CD4-positive, alpha-beta T cell (primary cell): Measurements from ENCODE around the gene DND1. TPM values are rescaled to one million over a fixed set of nuclear protein-coding genes. Genes with fewer than 3 reads are reported as not detected.

Experiments used
- ATAC-seq: fragments of 200-7000 bp; cut with Tn5 transposase; one replicate; pipeline ENCODE4 v1.10.0; 2022; ENCODE audit warnings: mild to moderate bottlenecking; ENCODE audit not compliant: poor library complexity
- CTCF ChIA-PET: fragments of 350-600 bp; sonication (Branson Sonifier 250); formaldehyde crosslinking; loops from one replicate; lab custom pipeline; 2021; ENCODE audit warnings: antibody characterized with exemption, inconsistent platforms; lab: Charles Lee
- POLR2A ChIA-PET: fragments of 350-600 bp; sonication (Branson Sonifier 250); formaldehyde crosslinking; loops from one replicate; lab custom pipeline; 2021; ENCODE audit warnings: antibody characterized with exemption, inconsistent platforms; lab: Charles Lee
- DNase-seq, 14 experiments: peaks; one replicate each; pipeline ENCODE4 v3.0.0-alpha.2; 2013 to 2020; ENCODE audit warnings: mixed read lengths in 2 of 14
- H3K27ac ChIP-seq, 2 donors: one replicate each; pipeline versions ENCODE4 v1.5.1 to v1.7.0; 2013; ENCODE audit warnings: low read length in 2 of 2, low read depth in 1 of 2, mild to moderate bottlenecking in 1 of 2
- H3K27me3 ChIP-seq, 2 experiments: 1 replicate in 1 of 2; 2 replicates in 1 of 2; pipeline versions ENCODE4 v1.6.1 to v1.7.0; 2013; ENCODE audit warnings: low read length in 2 of 2, control low read depth in 1 of 2, mild to moderate bottlenecking in 1 of 2, moderate library complexity in 1 of 2; ENCODE audit not compliant: insufficient read depth in 2 of 2, control insufficient read depth in 1 of 2
- H3K36me3 ChIP-seq: one replicate; pipeline ENCODE4 v1.6.1; 2013; ENCODE audit warnings: low read length, control low read depth; ENCODE audit not compliant: insufficient read depth
- H3K4me1 ChIP-seq: one replicate; pipeline ENCODE4 v1.6.1; 2013; ENCODE audit warnings: low read length, control low read depth; ENCODE audit not compliant: insufficient read depth
- H3K4me3 ChIP-seq: one replicate; pipeline ENCODE4 v1.5.1; 2013; ENCODE audit warnings: mild to moderate bottlenecking, low read length, moderate library complexity
- H3K9me3 ChIP-seq, 2 experiments: 1 replicate in 1 of 2; 2 replicates in 1 of 2; pipeline versions ENCODE4 v1.6.1 to v1.7.0; 2013; ENCODE audit warnings: low read length in 2 of 2, mild to moderate bottlenecking in 2 of 2, control low read depth in 1 of 2, moderate library complexity in 1 of 2; ENCODE audit not compliant: control insufficient read depth in 1 of 2, insufficient read depth in 1 of 2
- H3K27ac Mint-ChIP-seq: one replicate; pipeline ENCODE4 v1.8.0; 2020; ENCODE audit warnings: mixed read lengths
- H3K27me3 Mint-ChIP-seq: one replicate; pipeline ENCODE4 v1.8.0; 2021; ENCODE audit warnings: mixed read lengths
- H3K36me3 Mint-ChIP-seq: one replicate; pipeline ENCODE4 v1.8.0; 2021; ENCODE audit warnings: low read depth, mixed read lengths
- H3K4me1 Mint-ChIP-seq: one replicate; pipeline ENCODE4 v1.8.0; 2021; ENCODE audit warnings: low read depth, mixed read lengths
- H3K4me3 Mint-ChIP-seq: one replicate; pipeline ENCODE4 v1.8.0; 2020; ENCODE audit warnings: mild to moderate bottlenecking, mixed read lengths
- H3K9me3 Mint-ChIP-seq: one replicate; pipeline ENCODE4 v1.8.0; 2020; ENCODE audit warnings: mixed read lengths
- CTCF ChIP-seq: fragments of 200-600 bp; IDR thresholded peaks from one replicate; pipeline ENCODE4 v1.8.0; 2022; ENCODE audit warnings: antibody characterized with exemption, mild to moderate bottlenecking
- intact Hi-C, 2 experiments: fragments of 100-400 bp; cut with DNase I in 1 of 2; cut with micrococcal nuclease in 1 of 2; formaldehyde crosslinking; loops; one replicate each; pipeline versions ENCODE4 v1.15.1 to v1.9.0; 2023 to 2025; cut with DNase I, micrococcal nuclease
- total RNA-seq, 174 experiments: library from RNA in 2 of 174; stranded (reverse) in 2 of 174; gene quantifications; one replicate each; pipeline ENCODE4 v1.2.3 and lab custom pipeline; 2021 to 2026

The DND1 gene
- total RNA-seq, 2 experiments from 2014 or later: 1.9 to 2.1 TPM

- no peak for ATAC-seq
- Mint-ChIP-seq H3K9me3 (no peaks in the 10 kb centered on the region), H3K36me3 (peaks cover 94% of the 10 kb centered on the region), H3K4me3 (no peak overlapping the region), H3K4me1 (peaks cover 13% of the 10 kb centered on the region), H3K27ac (no peak overlapping the region), H3K27me3 (no peaks in the 10 kb centered on the region)
- Histone ChIP-seq H3K36me3 (peaks cover 92% of the 10 kb centered on the region), H3K4me3 (no peak overlapping the region), H3K9me3 (no peaks in the 10 kb centered on the region), H3K27me3 (no peaks in the 10 kb centered on the region), H3K4me1 (peaks cover 4% of the 10 kb centered on the region), H3K27ac (no peak overlapping the region)
- no peak for TF ChIP-seq CTCF
- no peak for DNase-seq
- CTCF ChIA-PET: no interaction called here
- intact Hi-C loops: no loop called here
- POLR2A ChIA-PET: interaction anchor here (1.0 kb wide), 1 partner anchor 11 kb away, joined by 6 read pairs; the partner anchor contains the start of genes IK and NDUFA2
Observed at GRCh38 chr5:140658870-140659269, 14.5 kb downstream of the DND1 start.

DNA sequence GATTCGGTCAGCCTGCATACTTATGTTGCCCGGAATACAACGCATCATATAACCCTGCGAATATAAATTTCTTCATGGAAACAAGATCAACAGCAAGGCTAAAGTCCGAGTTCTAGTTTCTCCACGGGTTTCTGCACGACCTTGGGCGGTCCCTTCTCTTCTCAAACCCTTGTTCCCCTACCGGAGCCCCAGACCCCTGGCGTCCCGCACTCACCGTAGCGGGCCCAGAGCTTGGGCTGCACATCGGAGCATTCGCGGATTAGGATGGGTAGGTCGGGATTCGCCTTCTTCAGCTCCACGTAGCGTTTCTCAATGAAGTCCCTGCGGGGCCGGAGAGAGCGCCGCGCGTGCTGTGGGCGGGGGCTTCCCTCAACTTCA is 26.3 kb downstream of the DND1 start:
- Mint-ChIP-seq H3K9me3 (no peaks in the 10 kb centered on the region), H3K27me3 (no peaks in the 10 kb centered on the region), H3K36me3 (peaks cover 86% of the 10 kb centered on the region), H3K4me1 (peaks cover 58% of the 10 kb centered on the region), H3K4me3 (peak overlapping the region; percentile 98), H3K27ac (peak overlapping the region; percentile 96)
- peak overlapping the region; percentile 96 to 98 for H3K27ac ChIP-seq
- DNase-seq: no peak
- intact Hi-C loops: loop anchor here (1.0 to 2.0 kb wide), 3 partner anchors 8 to 54 kb away; partner anchors contain the start of genes TMCO6 (in 1 of the 2), WDR55 (in 1 of the 2) and ZMAT2 (in 1 of the 2)
- peaks cover 65% of the 10 kb centered on the region for H3K36me3 ChIP-seq
- H3K4me1 ChIP-seq: peaks cover 36% of the 10 kb centered on the region
- TF ChIP-seq CTCF: no peak
- POLR2A ChIA-PET: interaction anchor here (0.6 to 3.5 kb wide), 41 partner anchors 8 to 1086 kb away, joined by 3 to 89 read pairs (median 5); partner anchors contain the start of genes ANKHD1, APBB3, CD14 and DND1
- no peaks in the 10 kb centered on the region for H3K27me3 ChIP-seq
- H3K9me3 ChIP-seq: no peaks in the 10 kb centered on the region
- no peak for ATAC-seq
- CTCF ChIA-PET: interaction anchor here (1.0 to 2.2 kb wide), 7 partner anchors 8 to 100 kb away, joined by 3 to 14 read pairs (median 5); partner anchors contain the start of genes EIF4EBP3, HARS1, HARS2 and TMCO6
- H3K4me3 ChIP-seq: peak overlapping the region; percentile 96

DNA sequence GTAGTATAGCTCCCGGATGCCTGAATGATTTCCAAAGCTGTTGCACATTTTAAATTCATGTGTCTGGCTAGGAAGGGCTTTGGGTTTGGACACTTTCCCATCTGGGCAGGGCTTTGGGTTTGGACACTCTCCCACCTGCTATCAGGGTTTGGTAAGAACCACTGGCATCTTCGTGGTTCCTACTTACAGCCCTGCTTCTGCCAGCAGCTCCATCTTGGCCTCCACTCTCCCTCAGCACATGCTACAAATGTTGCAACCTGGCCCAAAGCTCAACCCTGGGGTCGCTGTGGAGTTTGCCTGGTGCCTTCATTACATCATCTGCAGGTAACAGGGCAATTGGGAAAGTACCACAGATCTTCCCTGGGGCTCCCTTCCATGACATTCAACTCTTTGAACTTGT is 30.7 kb downstream of the DND1 start:
- CTCF ChIA-PET: interaction anchor here (1.2 kb wide), 1 partner anchor 95 kb away, joined by 4 read pairs; the partner anchor contains the start of gene EIF4EBP3
- peaks cover 41% of the 10 kb centered on the region for H3K36me3 ChIP-seq
- Mint-ChIP-seq H3K4me1 (peaks cover 66% of the 10 kb centered on the region), H3K27me3 (no peaks in the 10 kb centered on the region), H3K27ac (peak overlapping the region; percentile 47), H3K9me3 (no peaks in the 10 kb centered on the region), H3K4me3 (peak overlapping the region; percentile 60), H3K36me3 (peaks cover 62% of the 10 kb centered on the region)
- ATAC-seq (no peak), DNase-seq (no peak)
- no peaks in the 10 kb centered on the region for H3K9me3 ChIP-seq
- POLR2A ChIA-PET: interaction anchor here (1.1 to 2.9 kb wide), 5 partner anchors 11 to 241 kb away, joined by 3 to 16 read pairs (median 4); partner anchors contain the start of genes ANKHD1, EIF4EBP3, SRA1 and ZMAT2
- intact Hi-C loops: no loop called here
- TF ChIP-seq CTCF: no peak
- H3K27ac ChIP-seq: no peak overlapping the region
- H3K4me3 ChIP-seq: no peak overlapping the region
- peaks cover 36% of the 10 kb centered on the region for H3K4me1 ChIP-seq
- no peaks in the 10 kb centered on the region for H3K27me3 ChIP-seq
